MCF 10A (cell line): Measurements from ENCODE around the gene MEA1. TPM values are rescaled to one million over a fixed set of nuclear protein-coding genes. Genes with fewer than 3 reads are reported as not detected.

Source experiments
- BruUV-seq: library from RNA; stranded (reverse); fragments of 400-500 nt; replicated peaks from 2 replicates; lab custom pipeline; 2021; lab: Mats Ljungman, UMichigan
- CTCF ChIA-PET: fragments of 300-600 bp; sonication (Branson Sonifier 250); formaldehyde crosslinking; extraction: SDS; loops from one replicate; lab custom pipeline; 2021; ENCODE audit warnings: antibody characterized with exemption, inconsistent platforms; lab: Yijun Ruan, JAX
- POLR2A ChIA-PET: fragments of 300-600, 350-650 bp; sonication (Branson Sonifier 250); formaldehyde crosslinking; extraction: SDS; loops from one replicate; lab custom pipeline; 2020; ENCODE audit warnings: antibody characterized with exemption, inconsistent platforms; lab: Yijun Ruan, JAX
- DNase-seq: peaks from one replicate; pipeline ENCODE4 v3.0.0-alpha.2; 2018; ENCODE audit not compliant: unreplicated experiment
- H3K27ac Mint-ChIP-seq: one replicate; pipeline ENCODE4 v1.8.0; 2022; ENCODE audit warnings: mild to moderate bottlenecking, low read depth, mixed read lengths; ENCODE audit not compliant: unreplicated experiment
- H3K27me3 Mint-ChIP-seq: one replicate; pipeline ENCODE4 v1.8.0; 2022; ENCODE audit warnings: mixed read lengths; ENCODE audit not compliant: insufficient read depth, unreplicated experiment
- H3K36me3 Mint-ChIP-seq: one replicate; pipeline ENCODE4 v1.8.0; 2022; ENCODE audit warnings: mild to moderate bottlenecking, moderate library complexity, mixed read lengths; ENCODE audit not compliant: insufficient read depth, unreplicated experiment
- H3K4me1 Mint-ChIP-seq: one replicate; pipeline ENCODE4 v1.8.0; 2022; ENCODE audit warnings: mixed read lengths; ENCODE audit not compliant: insufficient read depth, unreplicated experiment
- H3K4me3 Mint-ChIP-seq: one replicate; pipeline ENCODE4 v1.8.0; 2022; ENCODE audit warnings: mild to moderate bottlenecking, moderate library complexity, mixed read lengths; ENCODE audit not compliant: unreplicated experiment
- H3K9me3 Mint-ChIP-seq: one replicate; pipeline ENCODE4 v1.8.0; 2022; ENCODE audit warnings: mixed read lengths; ENCODE audit not compliant: unreplicated experiment
- intact Hi-C: fragments of 100-400 bp; cut with micrococcal nuclease; formaldehyde crosslinking; loops from 2 replicates; pipeline ENCODE4 v1.14.1; 2022
- total RNA-seq: library from RNA; stranded (reverse); gene quantifications from 2 replicates; pipeline ENCODE4 v1.2.3, GENCODE V29; 2022
- TF ChIP-seq, protein P1 (sequence below): fragments of 200-600 bp; IDR thresholded peaks from one replicate; pipeline ENCODE4 v1.8.0; 2022; ENCODE audit warnings: antibody characterized with exemption, mild to moderate bottlenecking; ENCODE audit not compliant: unreplicated experiment

Gene MEA1
- total RNA-seq, 1 experiment from 2014 or later: 71.8 TPM

DNA sequence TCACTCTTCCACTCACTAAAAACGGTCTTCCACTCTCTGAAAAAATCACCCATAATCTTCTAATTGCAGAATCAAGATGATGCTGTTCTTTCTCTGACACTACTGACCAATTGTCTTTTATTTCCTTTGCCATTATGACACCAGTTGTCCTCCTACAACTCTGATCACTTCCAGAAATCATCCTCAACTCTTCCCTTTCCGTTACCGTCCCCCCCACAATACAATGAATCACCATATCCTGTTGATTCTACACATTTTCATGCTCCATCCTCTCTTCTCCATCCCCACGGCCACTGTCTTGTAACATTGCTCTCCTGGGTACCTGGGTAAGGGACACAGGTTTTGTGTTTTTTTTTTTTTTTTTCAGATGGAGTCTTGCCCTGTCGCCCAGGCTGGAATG, 31.9 kb downstream of the MEA1 start:
- DNase-seq: no peak
- ChIA-PET POLR2A (no interaction called here), CTCF (interaction anchor here (0.7 kb wide), 1 partner anchor 15 kb away, joined by 3 read pairs; no protein-coding TSS in a partner anchor)
- no peak overlapping the region for H3K27ac Mint-ChIP-seq
- intact Hi-C loops: no loop called here
- H3K4me1 Mint-ChIP-seq: peaks cover 33% of the 10 kb centered on the region
- H3K36me3 Mint-ChIP-seq: peaks cover 25% of the 10 kb centered on the region
- no peaks in the 10 kb centered on the region for H3K27me3 Mint-ChIP-seq
- H3K4me3 Mint-ChIP-seq: no peak overlapping the region
- TF ChIP-seq, protein P1, sequence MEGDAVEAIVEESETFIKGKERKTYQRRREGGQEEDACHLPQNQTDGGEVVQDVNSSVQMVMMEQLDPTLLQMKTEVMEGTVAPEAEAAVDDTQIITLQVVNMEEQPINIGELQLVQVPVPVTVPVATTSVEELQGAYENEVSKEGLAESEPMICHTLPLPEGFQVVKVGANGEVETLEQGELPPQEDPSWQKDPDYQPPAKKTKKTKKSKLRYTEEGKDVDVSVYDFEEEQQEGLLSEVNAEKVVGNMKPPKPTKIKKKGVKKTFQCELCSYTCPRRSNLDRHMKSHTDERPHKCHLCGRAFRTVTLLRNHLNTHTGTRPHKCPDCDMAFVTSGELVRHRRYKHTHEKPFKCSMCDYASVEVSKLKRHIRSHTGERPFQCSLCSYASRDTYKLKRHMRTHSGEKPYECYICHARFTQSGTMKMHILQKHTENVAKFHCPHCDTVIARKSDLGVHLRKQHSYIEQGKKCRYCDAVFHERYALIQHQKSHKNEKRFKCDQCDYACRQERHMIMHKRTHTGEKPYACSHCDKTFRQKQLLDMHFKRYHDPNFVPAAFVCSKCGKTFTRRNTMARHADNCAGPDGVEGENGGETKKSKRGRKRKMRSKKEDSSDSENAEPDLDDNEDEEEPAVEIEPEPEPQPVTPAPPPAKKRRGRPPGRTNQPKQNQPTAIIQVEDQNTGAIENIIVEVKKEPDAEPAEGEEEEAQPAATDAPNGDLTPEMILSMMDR: no peak
- H3K9me3 Mint-ChIP-seq: no peaks in the 10 kb centered on the region
- BruUV-seq: no TSS peak

DNA sequence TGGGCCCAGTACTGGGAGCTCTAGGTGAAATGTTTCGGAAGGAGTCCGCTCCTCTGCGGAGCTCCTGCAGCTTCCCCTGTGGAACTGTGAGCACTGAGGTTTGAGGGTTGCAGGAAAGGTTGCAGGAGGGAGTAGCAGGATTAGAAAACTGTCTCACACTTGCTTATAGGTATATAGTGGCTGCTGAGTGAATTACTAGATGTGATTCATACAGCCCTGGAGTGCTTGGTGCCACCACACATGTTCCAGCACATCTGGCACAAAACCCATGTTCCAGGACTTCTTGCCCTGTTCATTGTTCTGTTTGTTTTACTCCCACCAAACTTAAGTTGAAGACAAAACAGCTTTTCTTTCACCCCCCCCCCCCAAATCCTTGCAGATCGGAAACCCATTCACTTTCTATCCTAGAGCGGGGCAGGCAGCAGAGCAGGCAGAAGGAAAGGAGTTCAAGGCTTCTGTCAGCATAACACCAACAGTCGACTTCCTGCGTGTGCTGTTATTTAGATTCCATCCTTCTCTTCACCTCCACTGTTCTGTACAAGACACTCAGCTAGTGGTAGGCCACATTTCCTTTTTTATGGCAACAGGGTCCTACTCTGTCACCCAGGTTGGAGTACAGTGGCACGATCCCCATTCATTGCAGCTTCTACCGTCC, 34.1 kb downstream of the MEA1 start:
- H3K4me1 Mint-ChIP-seq: peaks cover 15% of the 10 kb centered on the region
- no peaks in the 10 kb centered on the region for H3K9me3 Mint-ChIP-seq
- H3K27ac Mint-ChIP-seq: peak overlapping the region; percentile 91
- POLR2A ChIA-PET: interaction anchor here (0.7 to 3.5 kb wide), 28 partner anchors 9 to 526 kb away, joined by 3 to 69 read pairs (median 7); partner anchors contain the start of genes CNPY3, CUL7, GNMT and KLC4
- H3K27me3 Mint-ChIP-seq: no peaks in the 10 kb centered on the region
- H3K36me3 Mint-ChIP-seq: peaks cover 43% of the 10 kb centered on the region
- TF ChIP-seq, protein P1: no peak
- intact Hi-C loops: loop anchor here (2.0 kb wide), 1 partner anchor 51 kb away; the partner anchor contains the start of gene CNPY3
- peak; percentile 41 for DNase-seq
- no TSS peak for BruUV-seq
- CTCF ChIA-PET: interaction anchor here (0.6 to 1.5 kb wide), 7 partner anchors 8 to 470 kb away, joined by 3 to 6 read pairs (median 3); partner anchors contain the start of genes CNPY3 and CUL7
- peak overlapping the region; percentile 87 for H3K4me3 Mint-ChIP-seq

DNA sequence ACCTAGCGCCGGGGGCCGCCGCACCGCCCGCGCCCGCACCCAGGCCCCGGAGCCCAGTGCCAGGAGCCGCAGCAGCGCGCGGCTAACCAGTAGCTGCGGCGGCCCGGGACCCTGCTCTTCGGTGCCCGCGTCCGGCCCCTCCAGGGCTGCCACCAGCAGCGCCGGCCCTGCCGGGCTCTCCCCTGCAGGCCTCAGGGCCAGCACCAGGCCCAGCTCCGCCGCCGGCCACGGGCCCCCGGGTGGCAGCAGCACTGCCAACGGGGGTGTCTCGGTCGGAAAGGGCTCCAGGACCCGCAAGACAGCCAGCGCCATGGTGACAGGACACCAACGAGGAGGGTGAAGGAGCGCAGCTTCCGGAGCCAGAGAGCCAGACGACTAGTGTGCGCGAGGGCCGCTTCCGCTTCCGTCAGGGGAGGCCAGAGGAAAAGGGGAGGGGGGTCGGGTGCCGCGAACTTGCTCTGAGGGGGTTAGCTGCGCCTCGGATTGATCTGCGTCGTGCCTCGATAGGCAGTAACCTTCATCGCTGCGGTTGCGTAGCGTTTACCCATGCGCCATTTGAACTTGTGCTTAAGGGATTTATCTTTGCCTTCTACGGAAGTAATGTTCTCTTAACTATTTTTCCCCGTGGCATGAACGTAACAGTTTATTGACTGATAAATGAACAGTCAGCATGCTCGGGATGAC, 34.8 kb downstream of the MEA1 start, which contains the start of gene PEX6:
Gene PEX6, minus strand, starts transcription at position 343 of the 684 bp plus-strand sequence. Its CDS starts 31 bp downstream, at position 312.
- H3K27me3 Mint-ChIP-seq: no peaks in the 10 kb centered on the region
- ChIA-PET CTCF (interaction anchor here (0.6 to 1.5 kb wide), 10 partner anchors 9 to 165 kb away, joined by 3 to 6 read pairs (median 3); partner anchors contain the start of genes CNPY3 and CUL7), POLR2A (interaction anchor here (0.5 to 3.5 kb wide), 28 partner anchors 8 to 527 kb away, joined by 3 to 69 read pairs (median 7); partner anchors contain the start of genes CNPY3, CUL7, GNMT and KLC4)
- peak; percentile 91 for DNase-seq
- H3K9me3 Mint-ChIP-seq: no peaks in the 10 kb centered on the region
- BruUV-seq: no TSS peak
- peaks cover 15% of the 10 kb centered on the region for H3K4me1 Mint-ChIP-seq
- TF ChIP-seq, protein P1: no peak
- peak within 1 kb of the TSS; percentile 87 for H3K4me3 Mint-ChIP-seq
- peak within 1 kb of the TSS; percentile 91 for H3K27ac Mint-ChIP-seq
- peaks cover 45% of the 10 kb centered on the region for H3K36me3 Mint-ChIP-seq
- intact Hi-C loops: loop anchor here (2.0 kb wide), 1 partner anchor 50 kb away; the partner anchor contains the start of gene CNPY3

DNA sequence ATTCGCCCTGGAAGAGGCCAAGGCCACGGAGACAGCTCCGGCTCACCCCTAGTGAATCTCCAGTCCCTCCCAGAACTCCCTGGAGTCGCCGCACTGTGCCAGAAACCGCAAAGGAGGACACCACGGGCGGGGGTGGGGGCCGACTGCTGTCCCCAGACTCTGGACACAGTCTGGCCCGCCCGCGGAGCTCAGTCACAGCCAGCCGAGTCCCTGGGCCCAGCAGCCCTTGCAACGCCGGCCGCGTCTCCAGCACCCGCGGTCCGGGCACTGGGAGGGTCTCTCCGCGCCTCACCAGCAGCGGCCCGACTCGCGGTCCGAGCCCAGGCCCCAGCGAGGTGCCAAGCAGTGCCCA, 35.3 kb downstream of the MEA1 start:
- POLR2A ChIA-PET: interaction anchor here (0.5 to 3.5 kb wide), 23 partner anchors 8 to 321 kb away, joined by 3 to 69 read pairs (median 8); partner anchors contain the start of genes CNPY3, CUL7, GNMT and KLC4
- peaks cover 15% of the 10 kb centered on the region for H3K4me1 Mint-ChIP-seq

More for the DNA sequence above, 35.3 kb downstream of the MEA1 start:
- peak; percentile 47 for DNase-seq
- H3K36me3 Mint-ChIP-seq: peaks cover 49% of the 10 kb centered on the region
- TF ChIP-seq, protein P1: no peak
- no peaks in the 10 kb centered on the region for H3K27me3 Mint-ChIP-seq
- CTCF ChIA-PET: interaction anchor here (0.6 to 1.5 kb wide), 6 partner anchors 14 to 165 kb away, joined by 3 to 6 read pairs (median 3); no protein-coding TSS in a partner anchor
- peak overlapping the region; percentile 91 for H3K27ac Mint-ChIP-seq
- no peaks in the 10 kb centered on the region for H3K9me3 Mint-ChIP-seq
- H3K4me3 Mint-ChIP-seq: peak overlapping the region; percentile 87
- intact Hi-C loops: loop anchor here (2.0 kb wide), 1 partner anchor 50 kb away; the partner anchor contains the start of gene CNPY3
- BruUV-seq: no TSS peak
